Endothelial cell of umbilical vein (primary cell): ENCODE results near the gene GEMIN7. TPM values are rescaled to one million over a fixed set of nuclear protein-coding genes. Genes with fewer than 3 reads are reported as not detected.

Experiments
- BruUV-seq: library from RNA; stranded (reverse); fragments of 400-500 nt; replicated peaks from 2 replicates; lab custom pipeline; 2021; lab: Mats Ljungman, UMichigan
- CTCF ChIA-PET: fragments of 300-600, 350-600 bp; sonication (Branson Sonifier 250); formaldehyde crosslinking; loops from one replicate; lab custom pipeline; 2021; ENCODE audit warnings: antibody characterized with exemption, inconsistent platforms; lab: Charles Lee
- POLR2A ChIA-PET: fragments of 300-600, 350-600 bp; sonication (Branson Sonifier 250); formaldehyde crosslinking; loops from one replicate; lab custom pipeline; 2021; ENCODE audit warnings: antibody characterized with exemption, inconsistent platforms; lab: Charles Lee
- DNase-seq: peaks from one replicate; pipeline ENCODE4 v3.0.0-alpha.2; 2011; ENCODE audit warnings: low read depth, low spot score
- FAIRE-seq: peaks from 2 replicates; lab custom pipeline; 2011; peaks lifted over from hg19 to GRCh38; lab: Jason Lieb, UNC
- H2AFZ ChIP-seq: 2 replicates; pipeline ENCODE4 v1.6.0; 2012; ENCODE audit warnings: low read depth, low read length, control low read depth, inconsistent platforms
- H3K27ac ChIP-seq: 2 replicates; pipeline ENCODE4 v1.5.1; 2011; ENCODE audit warnings: low read depth, mild to moderate bottlenecking, control low read depth, low read length, moderate library complexity; ENCODE audit not compliant: insufficient read depth
- H3K27me3 ChIP-seq, 2 experiments: 2 replicates each; pipeline versions ENCODE4 v1.6.0 to v1.6.1; 2011; ENCODE audit warnings: low read length in 2 of 2, mixed read lengths in 1 of 2; ENCODE audit not compliant: control insufficient read depth in 2 of 2, insufficient read depth in 2 of 2
- H3K36me3 ChIP-seq, 2 experiments: 2 replicates in 1 of 2; 3 replicates in 1 of 2; pipeline ENCODE4 v1.5.1; 2011; ENCODE audit warnings: low read length in 2 of 2, mild to moderate bottlenecking in 1 of 2, moderate library complexity in 1 of 2; ENCODE audit not compliant: control insufficient read depth in 2 of 2, insufficient read depth in 2 of 2; ENCODE audit errors: extremely low read depth in 1 of 2
- H3K4me1 ChIP-seq: 3 replicates; pipeline ENCODE4 v1.5.1; 2011; ENCODE audit warnings: mild to moderate bottlenecking, low read length; ENCODE audit not compliant: control insufficient read depth, insufficient read depth; ENCODE audit errors: extremely low read depth
- H3K4me2 ChIP-seq: 2 replicates; pipeline ENCODE4 v1.6.1; 2011; ENCODE audit warnings: low read length, control low read depth, mixed read lengths; ENCODE audit not compliant: insufficient read depth
- H3K4me3 ChIP-seq, 3 experiments: fragments of 200-600 bp in 1 of 3; sonication (generic), shearing (Covaris generic) in 1 of 3; replicated peaks in 1 of 3; 2 replicates each; pipeline ENCODE4 v1.5.1; 2011 to 2016; ENCODE audit warnings: control low read depth in 3 of 3, low read length in 3 of 3, mild to moderate bottlenecking in 2 of 3, inconsistent platforms in 1 of 3, low read depth in 1 of 3, moderate library complexity in 1 of 3; ENCODE audit not compliant: insufficient read depth in 1 of 3
- H3K79me2 ChIP-seq: 2 replicates; pipeline ENCODE4 v1.6.0; 2012; ENCODE audit warnings: low read length, inconsistent platforms; ENCODE audit not compliant: control insufficient read depth, insufficient read depth
- H3K9ac ChIP-seq: replicated peaks from 2 replicates; pipeline ENCODE3; 2011; ENCODE audit warnings: low read length, control low read depth; ENCODE audit not compliant: insufficient read depth; ENCODE audit errors: extremely low read depth
- H3K9me1 ChIP-seq: replicated peaks from 3 replicates; pipeline ENCODE4 v1.6.0; 2011; ENCODE audit warnings: mild to moderate bottlenecking, low read length; ENCODE audit not compliant: control insufficient read depth, insufficient read depth; ENCODE audit errors: extremely low read depth
- H3K9me3 ChIP-seq: replicated peaks from 2 replicates; pipeline ENCODE4 v1.5.1; 2012; ENCODE audit warnings: low read length, inconsistent platforms; ENCODE audit not compliant: control insufficient read depth, insufficient read depth
- H4K20me1 ChIP-seq: replicated peaks from 2 replicates; pipeline ENCODE3; 2011; ENCODE audit warnings: mild to moderate bottlenecking, low read length; ENCODE audit not compliant: control insufficient read depth, insufficient read depth; ENCODE audit errors: extremely low read depth
- CTCF ChIP-seq, 2 donors: IDR thresholded peaks; 1 replicate in 1 of 2; 2 replicates in 1 of 2; pipeline ENCODE4 v1.5.1; 2011; ENCODE audit warnings: low read length in 2 of 2, mild to moderate bottlenecking in 2 of 2, moderate library complexity in 2 of 2, control low read depth in 1 of 2, inconsistent platforms in 1 of 2, low read depth in 1 of 2; ENCODE audit not compliant: insufficient read depth in 1 of 2; ENCODE audit errors: extremely low read depth in 1 of 2
- JUN ChIP-seq: IDR thresholded peaks from 2 replicates; pipeline ENCODE4 v1.6.1; 2011; ENCODE audit warnings: borderline replicate concordance, low read depth; ENCODE audit not compliant: insufficient read length, insufficient read depth
- POLR2AphosphoS5 ChIP-seq: IDR thresholded peaks from 2 replicates; pipeline ENCODE4 v1.6.1; 2012; ENCODE audit warnings: low read depth, mild to moderate bottlenecking, control low read depth, low read length, moderate library complexity; ENCODE audit not compliant: insufficient read depth
- dilution Hi-C: fragments of 300-500 bp; cut with MboI; formaldehyde crosslinking; loops from one replicate; pipeline ENCODE4 v1.15.0; 2019; ENCODE audit warnings: low sequenced_read_pairs; ENCODE audit not compliant: extremely low pct_ligation_motif_present
- intact Hi-C: fragments of 100-400 bp; cut with micrococcal nuclease; formaldehyde crosslinking; loops from one replicate; pipeline ENCODE4 v1.10.0; 2022
- polyA plus RNA-seq, 4 experiments: library from polyadenylated mRNA; depleted of rRNA in 3 of 4; stranded (reverse) in 3 of 4; unstranded in 1 of 4; fragments of >200 nt; gene quantifications; 2 replicates each; pipeline versions ENCODE4 v1.2.1 to v1.2.3, GENCODE V29; 2011 to 2012; ENCODE audit warnings: missing spikeins in 1 of 4
- total RNA-seq: library from RNA; stranded (reverse); gene quantifications from 2 replicates; pipeline ENCODE4 v1.2.3, GENCODE V29; 2021

GEMIN7 gene
- total and polyA plus RNA-seq, 2 donors (not counting 3 experiments of a cell fraction or from before 2014, with no cell fraction given): 34.2 to 53.7 TPM

GRCh38 chr19:45125975-45126493, 47.0 kb downstream of the GEMIN7 start:
- Histone ChIP-seq H3K9me3 (no peaks in the 10 kb centered on the region), H3K27ac (no peak overlapping the region), H3K4me2 (no peak overlapping the region), H3K9ac (no peak overlapping the region), H3K4me1 (peaks cover 4% of the 10 kb centered on the region), H3K4me3 (no peak overlapping the region), H2AFZ (no peak overlapping the region), H3K27me3 (no peaks in the 10 kb centered on the region), H3K36me3 (no peaks in the 10 kb centered on the region), H3K79me2 (peaks cover 35% of the 10 kb centered on the region), H3K9me1 (no peaks in the 10 kb centered on the region), H4K20me1 (no peaks in the 10 kb centered on the region)
- BruUV-seq: no TSS peak
- FAIRE-seq (peak; percentile 78), DNase-seq (peak; percentile 52)
- POLR2A ChIA-PET: interaction anchor here (0.6 kb wide), 1 partner anchor 399 kb away, joined by 5 read pairs; no protein-coding TSS in a partner anchor
- TF ChIP-seq JUN (no peak), CTCF (IDR thresholded peaks at IDR 0.05; ENCODE audit: extremely low read depth in 1 of 2, insufficient read depth in 1 of 2, low read depth in 1 of 2, low read length in 2 of 2) (peak; percentile 74 to 84)
- dilution Hi-C loops: no loop called here
- CTCF ChIA-PET: interaction anchor here (1.0 to 3.4 kb wide), 7 partner anchors 10 to 57 kb away, joined by 3 to 21 read pairs (median 6); partner anchors contain the start of gene PPP1R37
- intact Hi-C loops: loop anchor here (1.0 to 5.0 kb wide), 2 partner anchors 34 to 109 kb away; partner anchors contain the start of gene PPP1R37

- Histone ChIP-seq H3K4me1 (peaks cover 4% of the 10 kb centered on the region), H3K27ac (no peak overlapping the region), H3K79me2 (peaks cover 32% of the 10 kb centered on the region), H2AFZ (no peak overlapping the region), H3K9me3 (no peaks in the 10 kb centered on the region), H3K4me3 (no peak overlapping the region), H3K27me3 (no peaks in the 10 kb centered on the region), H4K20me1 (no peaks in the 10 kb centered on the region), H3K4me2 (no peak overlapping the region), H3K36me3 (no peaks in the 10 kb centered on the region), H3K9me1 (no peaks in the 10 kb centered on the region), H3K9ac (no peak overlapping the region)
- TF ChIP-seq CTCF (IDR thresholded peaks at IDR 0.05; ENCODE audit: extremely low read depth in 1 of 2, insufficient read depth in 1 of 2, low read depth in 1 of 2, low read length in 2 of 2) (no peak), POLR2AphosphoS5 (no peak)
- dilution Hi-C loops (no loop called here), intact Hi-C loops (loop anchor here (1.0 to 5.0 kb wide), 2 partner anchors 34 to 109 kb away; partner anchors contain the start of gene PPP1R37)
- FAIRE-seq (no peak), DNase-seq (no peak)
- ChIA-PET CTCF (interaction anchor here (3.4 kb wide), 1 partner anchor 9 kb away, joined by 16 read pairs; no protein-coding TSS in a partner anchor), POLR2A (no interaction called here)
- BruUV-seq: no TSS peak
Observed at GRCh38 chr19:45126654-45127053, 47.6 kb downstream of the GEMIN7 start.
